HG03025 (cell line): ENCODE data around the gene STKLD1.
"Not testable (repeated sequence)": the region's sequence is repeated elsewhere in the genome, so short reads cannot be mapped to it uniquely, and the experiment has no call there.

ENCODE experiments used
- ATAC-seq: cut with Tn5 transposase; IDR thresholded peaks from one replicate; pipeline ENCODE4 v1.9.1; 2021; ENCODE audit warnings: mild to moderate bottlenecking, moderate library complexity; ENCODE audit not compliant: unreplicated experiment, low FRiP score

Gene STKLD1

GRCh38 chr9:133360400-133361393 is 15.5 kb upstream of the STKLD1 start:
- ATAC-seq, result no peak

GRCh38 chr9:133361507-133362092 is 14.6 kb upstream of the STKLD1 start:
- ATAC-seq, result no peak

- ATAC-seq, result no peak
Measured at GRCh38 chr9:133362359-133363044, 13.7 kb upstream of the STKLD1 start.

GRCh38 chr9:133366435-133366834 is 9.7 kb upstream of the STKLD1 start:
- no peak for ATAC-seq

- no peak for ATAC-seq
Measured at GRCh38 chr9:133367221-133367620, 8.9 kb upstream of the STKLD1 start.

GRCh38 chr9:133367778-133368177 is 8.4 kb upstream of the STKLD1 start:
- ATAC-seq, result no peak

- no peak for ATAC-seq
Measured at GRCh38 chr9:133368249-133368881, 7.8 kb upstream of the STKLD1 start.

GRCh38 chr9:133369422-133369821 is 6.7 kb upstream of the STKLD1 start:
- ATAC-seq, result no peak

GRCh38 chr9:133369933-133370332 is 6.2 kb upstream of the STKLD1 start:
- ATAC-seq, result no peak

GRCh38 chr9:133370685-133371084 is 5.5 kb upstream of the STKLD1 start:
- no peak for ATAC-seq

GRCh38 chr9:133371261-133371711 is 4.9 kb upstream of the STKLD1 start:
- no peak for ATAC-seq

GRCh38 chr9:133372144-133372543 is 4.0 kb upstream of the STKLD1 start:
- ATAC-seq, result no peak

GRCh38 chr9:133374612-133375115 is 1.5 kb upstream of the STKLD1 start:
- ATAC-seq, result no peak

- ATAC-seq, result peak; percentile 5
Measured at GRCh38 chr9:133375116-133375723, 946 bp upstream of the STKLD1 start.

GRCh38 chr9:133377280-133377679 is 1.1 kb downstream of the STKLD1 start:
- not testable (repeated sequence) for ATAC-seq

GRCh38 chr9:133377721-133378216 is 1.6 kb downstream of the STKLD1 start:
- ATAC-seq, result no peak

- no peak for ATAC-seq
Measured at GRCh38 chr9:133378408-133378962, 2.3 kb downstream of the STKLD1 start.

GRCh38 chr9:133379153-133380086 is 3.3 kb downstream of the STKLD1 start:
- no peak for ATAC-seq
